Stomach (tissue), 4 donors: Measurements from ENCODE around the gene PDCD6IP.

Experiments
- CTCF ChIP-seq, 7 experiments: fragments of 450-650 bp in 4 of 7; fragments of 200-600 bp in 3 of 7; sonication (generic) in 3 of 7; IDR thresholded peaks; one replicate each; pipeline ENCODE4 v1.5.1; 2016 to 2019; ENCODE audit warnings: antibody characterized with exemption in 7 of 7, control low read depth in 2 of 7, mild to moderate bottlenecking in 1 of 7
- EP300 ChIP-seq: sonication (generic); formaldehyde crosslinking; IDR thresholded peaks from one replicate; pipeline ENCODE4 v1.6.1; 2017; ENCODE audit warnings: antibody characterized with exemption
- POLR2A ChIP-seq, 4 donors: fragments of 450-650 bp; IDR thresholded peaks; one replicate each; pipeline ENCODE4 v1.6.1; 2016; ENCODE audit warnings: antibody characterized with exemption in 4 of 4, control low read depth in 2 of 4, mild to moderate bottlenecking in 1 of 4, moderate library complexity in 1 of 4
- POLR2AphosphoS5 ChIP-seq, 3 donors: sonication (generic); formaldehyde crosslinking; IDR thresholded peaks; one replicate each; pipeline ENCODE4 v1.6.1; 2016; ENCODE audit warnings: antibody characterized with exemption in 3 of 3

DNA sequence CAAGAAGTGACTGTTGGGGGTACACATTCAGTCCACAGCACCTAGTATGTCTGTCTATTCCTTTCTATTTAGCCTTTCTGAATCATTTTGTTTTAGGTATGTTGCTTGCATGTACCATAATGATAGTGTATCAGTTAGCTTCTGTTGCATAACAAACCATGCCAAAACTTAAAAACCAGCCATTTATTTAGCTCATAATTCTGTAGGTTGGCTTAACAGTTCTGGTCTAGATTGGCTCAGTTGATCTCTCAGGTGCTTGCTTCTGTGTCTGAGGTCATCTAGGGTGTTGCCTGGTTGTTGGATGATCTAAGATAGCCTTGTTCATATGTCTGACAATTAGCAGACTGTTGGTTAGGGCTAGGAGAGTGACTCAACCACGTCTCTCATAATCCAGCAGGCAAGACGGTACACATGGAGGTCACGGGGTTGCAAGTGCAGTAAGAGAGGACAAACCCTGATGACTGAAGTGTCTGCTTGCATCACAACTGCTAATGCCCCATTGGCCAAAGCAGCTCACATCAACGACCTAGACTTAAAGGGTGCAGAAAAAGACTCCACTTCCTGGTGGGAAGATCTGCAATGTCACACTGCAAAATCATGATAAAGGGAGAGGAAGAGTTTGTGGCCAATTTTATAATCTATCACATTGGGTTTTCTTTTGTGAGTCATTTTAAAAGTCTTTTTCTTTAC is 6.8 kb upstream of the PDCD6IP start:
- TF ChIP-seq CTCF (IDR thresholded peaks at IDR 0.05) = no peak
- TF ChIP-seq POLR2AphosphoS5 (IDR thresholded peaks at IDR 0.05) = no peak
- no peak for TF ChIP-seq POLR2A (IDR thresholded peaks at IDR 0.05)
- TF ChIP-seq EP300 = no peak
